Stimulated activated CD4-positive, alpha-beta T cell treated with anti-CD3 and anti-CD28 coated beads, Interleukin-15, amount 100 ng/mL, for 24 hours (primary cell): Measurements from ENCODE around the gene KRT37.
"Not testable (repeated sequence)": the region's sequence is repeated elsewhere in the genome, so short reads cannot be mapped to it uniquely, and the experiment has no call there.

Source experiments
- DNase-seq: peaks from one replicate; pipeline ENCODE4 v3.0.0-alpha.2; 2020

KRT37 gene

GRCh38 chr17:41434005-41434404 is 9.6 kb upstream of the KRT37 start:
- DNase-seq = no peak

GRCh38 chr17:41433586-41433985 is 9.2 kb upstream of the KRT37 start:
- no peak for DNase-seq

GRCh38 chr17:41430376-41430775 is 6.0 kb upstream of the KRT37 start:
- DNase-seq = not testable (repeated sequence)

- no peak for DNase-seq
Measured at GRCh38 chr17:41429667-41430066, 5.3 kb upstream of the KRT37 start.

- no peak for DNase-seq
Measured at GRCh38 chr17:41428591-41429291, 4.4 kb upstream of the KRT37 start.

- not testable (repeated sequence) for DNase-seq
Measured at GRCh38 chr17:41422586-41422985, 1.8 kb downstream of the KRT37 start.

- DNase-seq = no peak
Measured at GRCh38 chr17:41421617-41422016, 2.8 kb downstream of the KRT37 start.

GRCh38 chr17:41421116-41421515 is 3.3 kb downstream of the KRT37 start:
- DNase-seq = no peak

GRCh38 chr17:41420134-41420533 is 4.3 kb downstream of the KRT37 start:
- DNase-seq = no peak

GRCh38 chr17:41419716-41420115 is 4.7 kb downstream of the KRT37 start:
- DNase-seq = no peak

GRCh38 chr17:41418116-41418860 is 6.1 kb downstream of the KRT37 start:
- DNase-seq = no peak

GRCh38 chr17:41417576-41418015 is 6.8 kb downstream of the KRT37 start:
- peak; percentile 20 for DNase-seq

- no peak for DNase-seq
Measured at GRCh38 chr17:41417127-41417526, 7.3 kb downstream of the KRT37 start.

- DNase-seq = no peak
Measured at GRCh38 chr17:41416479-41416878, 7.9 kb downstream of the KRT37 start.

- DNase-seq = no peak
Measured at GRCh38 chr17:41415833-41416335, 8.5 kb downstream of the KRT37 start.

GRCh38 chr17:41415411-41415810 is 9.0 kb downstream of the KRT37 start:
- no peak for DNase-seq

GRCh38 chr17:41413982-41414381 is 10.4 kb downstream of the KRT37 start:
- no peak for DNase-seq

- DNase-seq = no peak
Measured at GRCh38 chr17:41413353-41413957, 10.9 kb downstream of the KRT37 start.

- no peak for DNase-seq
Measured at GRCh38 chr17:41411072-41411840, 13.1 kb downstream of the KRT37 start.

GRCh38 chr17:41407226-41407625 is 17.2 kb downstream of the KRT37 start:
- DNase-seq = no peak

- DNase-seq = no peak
Measured at GRCh38 chr17:41406205-41406604, 18.2 kb downstream of the KRT37 start.

GRCh38 chr17:41404024-41404671 is 20.2 kb downstream of the KRT37 start:
- DNase-seq = peak; percentile 74
